Trophoblast cell (in vitro differentiated cells and primary cell): ENCODE measurements around the gene PRDX6.
"Not testable (repeated sequence)": the region's sequence is repeated elsewhere in the genome, so short reads cannot be mapped to it uniquely, and the experiment has no call there.

Source experiments
- DNase-seq, 2 donors: peaks; one replicate each; pipeline ENCODE4 v3.0.0-alpha.2; 2016
- H2AFZ ChIP-seq: 2 replicates; pipeline ENCODE4 v1.6.1; 2013; ENCODE audit warnings: low read length, moderate library complexity, mild to moderate bottlenecking; ENCODE audit not compliant: insufficient read depth, poor library complexity
- H2AK5ac ChIP-seq: 2 replicates; pipeline ENCODE4 v1.6.1; 2013; ENCODE audit warnings: mild to moderate bottlenecking, low read length
- H2BK120ac ChIP-seq: 2 replicates; pipeline ENCODE4 v1.6.1; 2013; ENCODE audit warnings: low read length, mild to moderate bottlenecking, moderate library complexity; ENCODE audit not compliant: insufficient read depth, poor library complexity
- H2BK12ac ChIP-seq: 2 replicates; pipeline ENCODE4 v1.6.1; 2013; ENCODE audit warnings: mild to moderate bottlenecking, low read length, moderate library complexity
- H2BK5ac ChIP-seq: 2 replicates; pipeline ENCODE4 v1.6.1; 2013; ENCODE audit warnings: low read length, low read depth, moderate library complexity, mild to moderate bottlenecking; ENCODE audit not compliant: poor library complexity
- H3K14ac ChIP-seq: 2 replicates; pipeline ENCODE4 v1.6.1; 2013; ENCODE audit warnings: mild to moderate bottlenecking, low read length
- H3K18ac ChIP-seq: 2 replicates; pipeline ENCODE4 v1.6.1; 2013; ENCODE audit warnings: mild to moderate bottlenecking, low read length
- H3K23ac ChIP-seq: 2 replicates; pipeline ENCODE4 v1.6.1; 2013; ENCODE audit warnings: low read length
- H3K27ac ChIP-seq: 2 replicates; pipeline ENCODE4 v1.5.1; 2013; ENCODE audit warnings: low read depth, mild to moderate bottlenecking, inconsistent platforms, low read length, moderate library complexity
- H3K27me3 ChIP-seq: 2 replicates; pipeline ENCODE4 v1.6.1; 2013; ENCODE audit warnings: inconsistent platforms, mild to moderate bottlenecking, low read length, moderate library complexity; ENCODE audit not compliant: insufficient read depth
- H3K36me3 ChIP-seq, 2 experiments: 1 replicate in 1 of 2; 2 replicates in 1 of 2; pipeline ENCODE4 v1.6.1; 2013; ENCODE audit warnings: low read length in 2 of 2, mild to moderate bottlenecking in 2 of 2, moderate library complexity in 1 of 2; ENCODE audit not compliant: insufficient read depth in 2 of 2, control insufficient read depth in 1 of 2
- H3K4ac ChIP-seq: 2 replicates; pipeline ENCODE4 v1.6.1; 2013; ENCODE audit warnings: low read depth, mild to moderate bottlenecking, low read length, moderate library complexity
- H3K4me1 ChIP-seq, 2 experiments: 1 replicate in 1 of 2; 2 replicates in 1 of 2; pipeline ENCODE4 v1.6.1; 2013; ENCODE audit warnings: low read length in 2 of 2, mild to moderate bottlenecking in 2 of 2, moderate library complexity in 1 of 2; ENCODE audit not compliant: insufficient read depth in 2 of 2, control insufficient read depth in 1 of 2
- H3K4me2 ChIP-seq: 2 replicates; pipeline ENCODE4 v1.6.1; 2013; ENCODE audit warnings: inconsistent platforms, mild to moderate bottlenecking, low read length, moderate library complexity
- H3K4me3 ChIP-seq: 2 replicates; pipeline ENCODE4 v1.5.1; 2013; ENCODE audit warnings: mild to moderate bottlenecking, low read depth, low read length, inconsistent platforms
- H3K79me1 ChIP-seq: one replicate; pipeline ENCODE4 v1.6.1; 2013; ENCODE audit warnings: low read length
- H3K79me2 ChIP-seq: 2 replicates; pipeline ENCODE4 v1.6.1; 2013; ENCODE audit warnings: low read length, mild to moderate bottlenecking; ENCODE audit not compliant: control insufficient read depth, insufficient read depth, poor library complexity
- H3K9ac ChIP-seq: 2 replicates; pipeline ENCODE4 v1.6.1; 2013; ENCODE audit warnings: mild to moderate bottlenecking, low read length
- H3K9me3 ChIP-seq: 2 replicates; pipeline ENCODE4 v1.6.1; 2013; ENCODE audit warnings: low read depth, mild to moderate bottlenecking, control low read depth, inconsistent platforms, low read length; ENCODE audit not compliant: insufficient read depth
- H4K12ac ChIP-seq: 2 replicates; pipeline ENCODE4 v1.6.1; 2013; ENCODE audit warnings: low read depth, mild to moderate bottlenecking, low read length, moderate library complexity
- H4K8ac ChIP-seq: 2 replicates; pipeline ENCODE4 v1.6.1; 2013; ENCODE audit warnings: low read depth, mild to moderate bottlenecking, low read length, moderate library complexity
- H4K91ac ChIP-seq: one replicate; pipeline ENCODE4 v1.6.1; 2013; ENCODE audit warnings: low read depth, mild to moderate bottlenecking, low read length, moderate library complexity
- WGBS: extraction: QIAGEN DNeasy Blood & Tissue Kit; methylation state at CpG from one replicate; pipeline ENCODE4 v1.1.7; 2013; ENCODE audit warnings: missing lambda C conversion rate; ENCODE audit not compliant: insufficient read length, insufficient coverage; ENCODE audit errors: extremely low coverage; 5-methylcytosine and 5-hydroxymethylcytosine counted together

PRDX6 gene

DNA sequence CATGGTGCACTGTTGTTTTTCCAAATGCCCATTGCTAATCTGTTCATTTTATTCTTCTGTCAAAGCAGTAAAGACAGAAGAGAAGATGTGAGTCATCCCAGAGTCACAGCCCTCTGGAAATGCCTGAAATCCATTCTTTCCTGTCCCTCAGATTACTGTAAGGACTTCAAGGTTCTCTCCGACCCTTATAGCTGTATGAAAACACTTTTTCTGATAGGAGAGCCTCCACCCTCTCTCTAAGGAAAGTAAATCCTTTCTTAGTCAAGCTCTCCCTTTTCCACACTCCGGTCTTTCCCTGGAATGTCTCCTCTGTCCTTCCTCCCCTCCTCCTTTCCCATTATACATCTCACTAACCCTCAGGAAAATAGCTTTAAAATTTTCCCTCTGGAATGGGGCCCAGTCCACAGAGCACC, 3.5 kb upstream of the PRDX6 start:
- peak in 1 of 2 donors; percentile 58 for DNase-seq
- Histone ChIP-seq H3K23ac (no peak overlapping the region), H3K27me3 (no peaks in the 10 kb centered on the region), H2BK12ac (peak overlapping the region; percentile 35), H2AK5ac (no peak overlapping the region), H3K36me3 (peaks cover 3 to 7% of the 10 kb centered on the region in 2 experiments), H3K79me1 (peaks cover 22% of the 10 kb centered on the region), H2BK120ac (peak overlapping the region; percentile 49), H3K4me2 (no peak overlapping the region), H3K9ac (no peak overlapping the region), H4K8ac (no peak overlapping the region), H4K91ac (no peak overlapping the region), H3K4ac (no peak overlapping the region), H4K12ac (no peak overlapping the region), H2AFZ (no peak overlapping the region), H3K9me3 (peaks cover 10% of the 10 kb centered on the region), H3K4me1 (peaks cover 4 to 15% of the 10 kb centered on the region in 2 experiments), H3K27ac (peak overlapping the region; percentile 84), H3K4me3 (no peak overlapping the region), H3K14ac (peak overlapping the region; percentile 46), H3K79me2 (peaks cover 14% of the 10 kb centered on the region), H3K18ac (no peak overlapping the region), H2BK5ac (peak overlapping the region; percentile 35)
- WGBS = no CpG with 5 or more reads among the region's 2 CpGs

DNA sequence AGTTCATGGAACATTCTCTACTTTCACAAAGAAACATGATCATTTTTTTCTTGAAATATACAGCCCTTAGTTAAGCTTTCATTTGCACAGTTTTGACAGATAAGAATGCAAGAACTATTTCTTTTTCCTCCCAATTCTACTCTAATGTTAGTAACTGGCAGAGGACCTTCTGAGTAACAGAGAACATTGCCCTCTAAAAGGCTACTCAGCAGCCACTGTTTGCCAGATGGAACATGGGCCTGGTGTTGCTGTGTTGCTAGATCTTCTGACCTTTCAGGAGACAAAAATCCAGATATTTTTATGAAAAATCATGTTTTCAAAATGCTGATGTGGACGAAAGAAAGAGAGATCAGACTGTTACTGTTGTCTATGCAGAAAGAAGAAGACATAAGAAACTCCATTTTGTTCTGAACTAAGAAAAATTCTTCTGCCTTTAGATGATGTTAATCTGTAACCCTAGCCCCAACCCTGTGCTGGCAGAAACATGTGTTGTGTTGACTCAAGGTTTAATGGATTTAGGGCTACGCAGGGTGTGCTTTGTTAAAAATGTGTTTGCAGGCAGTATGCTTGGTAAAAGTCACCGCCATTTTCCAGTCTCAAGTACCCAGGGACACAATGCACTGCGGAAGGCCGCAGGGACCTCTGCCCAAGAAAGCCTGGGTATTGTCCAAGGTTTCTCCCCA, 2.9 kb upstream of the PRDX6 start:
- H3K23ac ChIP-seq = no peak overlapping the region
- no CpG with 5 or more reads among the region's 5 CpGs for WGBS
- H4K91ac ChIP-seq = peak overlapping the region; percentile 55
- DNase-seq = no peak
- H4K8ac ChIP-seq = peak overlapping the region; percentile 55
- no peak overlapping the region for H2AK5ac ChIP-seq
- peak overlapping the region; percentile 64 for H2BK120ac ChIP-seq
- H3K4me2 ChIP-seq = no peak overlapping the region
- H2AFZ ChIP-seq = no peak overlapping the region
- H3K4me3 ChIP-seq = no peak overlapping the region
- peaks cover 4 to 15% of the 10 kb centered on the region in 2 experiments for H3K4me1 ChIP-seq
- H3K9me3 ChIP-seq = peaks cover 10% of the 10 kb centered on the region
- H3K36me3 ChIP-seq = peaks cover 3 to 7% of the 10 kb centered on the region in 2 experiments
- no peak overlapping the region for H3K18ac ChIP-seq
- H3K4ac ChIP-seq = no peak overlapping the region
- H3K27ac ChIP-seq = peak overlapping the region; percentile 84
- H3K9ac ChIP-seq = no peak overlapping the region
- peak overlapping the region; percentile 67 for H2BK5ac ChIP-seq
- peak overlapping the region; percentile 61 for H2BK12ac ChIP-seq
- H3K14ac ChIP-seq = no peak overlapping the region
- H3K79me1 ChIP-seq = peaks cover 22% of the 10 kb centered on the region
- no peak overlapping the region for H4K12ac ChIP-seq
- peaks cover 14% of the 10 kb centered on the region for H3K79me2 ChIP-seq
- no peaks in the 10 kb centered on the region for H3K27me3 ChIP-seq

DNA sequence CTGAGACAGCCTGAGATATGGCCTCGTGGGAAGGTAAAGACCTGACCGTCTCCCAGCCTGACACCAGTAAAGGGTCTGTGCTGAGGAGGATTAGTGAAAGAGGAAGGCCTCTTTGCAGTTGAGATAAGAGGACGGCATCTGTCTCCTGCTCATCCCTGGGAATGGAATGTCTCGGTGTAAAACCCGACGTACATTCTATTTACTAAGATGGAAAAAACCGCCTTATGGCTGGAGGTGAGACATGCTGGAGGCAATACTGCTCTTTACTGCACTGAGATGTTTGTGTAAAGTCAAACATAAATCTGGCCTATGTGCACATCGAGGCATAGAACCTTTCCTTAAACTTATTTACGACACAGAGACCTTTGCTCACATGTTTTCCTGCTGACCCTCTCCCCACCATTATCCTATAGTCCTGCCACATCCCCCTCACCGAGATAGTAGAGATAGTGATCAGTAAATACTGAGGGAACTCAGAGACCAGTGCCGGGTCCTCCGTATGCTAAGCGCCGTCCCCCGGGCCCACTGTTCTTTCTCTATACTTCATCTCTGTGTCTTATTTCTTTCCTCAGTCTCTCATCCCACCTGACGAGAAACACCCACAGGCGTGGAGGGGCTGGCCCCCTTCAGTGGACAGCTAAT, 2.2 kb upstream of the PRDX6 start:
- not testable (repeated sequence) for H3K9ac ChIP-seq, H3K23ac ChIP-seq, H3K4me3 ChIP-seq, H2AK5ac ChIP-seq, H4K12ac ChIP-seq, H3K18ac ChIP-seq, H3K36me3 ChIP-seq, H2BK12ac ChIP-seq, H3K14ac ChIP-seq, H3K27me3 ChIP-seq, H2AFZ ChIP-seq, H3K9me3 ChIP-seq, H3K4ac ChIP-seq
- H2BK120ac ChIP-seq = peak overlapping the region; percentile 64
- H3K79me1 ChIP-seq = peaks cover 22% of the 10 kb centered on the region
- peak overlapping the region; percentile 57 for H2BK5ac ChIP-seq
- H4K8ac ChIP-seq = peak overlapping the region; percentile 55
- no CpG with 5 or more reads among the region's 17 CpGs for WGBS
- H3K4me2 ChIP-seq = peak overlapping the region; percentile 17
- H3K27ac ChIP-seq = peak overlapping the region; percentile 84
- H4K91ac ChIP-seq = peak overlapping the region; percentile 52
- peaks cover 4 to 15% of the 10 kb centered on the region in 2 experiments for H3K4me1 ChIP-seq
- DNase-seq = peak in 1 of 2 donors; percentile 12
- H3K79me2 ChIP-seq = peaks cover 14% of the 10 kb centered on the region

DNA sequence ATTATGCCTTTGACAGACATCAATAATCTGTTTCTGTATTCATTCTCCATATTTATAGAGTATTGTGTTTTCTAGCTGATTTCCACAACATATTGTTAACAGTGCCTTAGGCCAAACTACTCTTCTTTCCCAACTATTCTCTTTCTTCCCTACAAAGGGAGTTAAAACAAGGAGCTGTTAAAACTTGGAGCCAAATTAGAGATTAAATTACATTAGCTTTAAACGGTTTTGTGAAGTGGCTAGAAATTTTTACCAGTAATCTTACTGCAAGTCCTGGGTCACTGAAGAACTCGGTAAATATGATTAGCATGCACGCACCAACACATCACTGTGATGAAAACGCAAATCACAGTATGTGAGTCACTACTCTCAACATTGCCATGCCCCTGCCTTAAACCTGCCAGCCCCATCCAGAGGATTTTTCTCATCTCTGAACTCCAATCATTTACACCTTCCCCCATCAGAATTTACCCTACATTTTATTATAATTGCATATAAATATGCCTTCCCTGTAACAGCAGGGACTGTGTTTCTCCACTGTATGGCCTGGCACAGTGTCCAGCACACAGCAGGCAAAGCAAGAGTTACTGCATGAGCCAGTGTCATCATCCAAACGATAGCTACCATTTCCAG, 1.5 kb upstream of the PRDX6 start:
- Histone ChIP-seq H3K4me2 (peak overlapping the region; percentile 69), H2AFZ (no peak overlapping the region), H3K4ac (peak overlapping the region; percentile 67), H2AK5ac (no peak overlapping the region), H3K9me3 (peaks cover 5% of the 10 kb centered on the region), H3K4me3 (no peak overlapping the region), H3K27ac (peak overlapping the region; percentile 84), H3K79me1 (peaks cover 22% of the 10 kb centered on the region), H3K23ac (no peak overlapping the region), H2BK12ac (no peak overlapping the region), H3K4me1 (peaks cover 4 to 15% of the 10 kb centered on the region in 2 experiments), H2BK120ac (no peak overlapping the region), H4K91ac (no peak overlapping the region), H3K36me3 (peaks cover 2 to 6% of the 10 kb centered on the region in 2 experiments), H3K9ac (no peak overlapping the region), H4K12ac (no peak overlapping the region), H3K27me3 (no peaks in the 10 kb centered on the region), H4K8ac (no peak overlapping the region), H3K18ac (no peak overlapping the region), H3K14ac (no peak overlapping the region), H3K79me2 (peaks cover 14% of the 10 kb centered on the region), H2BK5ac (peak overlapping the region; percentile 36)
- WGBS = no CpG with 5 or more reads among the region's 5 CpGs
- DNase-seq = peak; percentile 22 to 76
